H1 (cell line): ENCODE results near the gene TBX18. TPM values are rescaled to one million over a fixed set of nuclear protein-coding genes. Genes with fewer than 3 reads are reported as not detected.

Experiments
- CTCF ChIA-PET: fragments of 300-600 bp; sonication (Branson Sonifier 250); formaldehyde crosslinking; loops from one replicate; lab custom pipeline; 2021; ENCODE audit not compliant: partially characterized antibody; lab: Charles Lee
- POLR2A ChIA-PET: fragments of 300-600 bp; sonication (Branson Sonifier 250); formaldehyde crosslinking; loops from one replicate; lab custom pipeline; 2021; ENCODE audit warnings: inconsistent platforms; ENCODE audit not compliant: partially characterized antibody; lab: Charles Lee
- DNase-seq, 2 experiments: peaks; one replicate each; pipeline versions ENCODE4 v3.0.0 to v3.0.0-alpha.2; 2010 to 2022; ENCODE audit warnings: low spot score in 2 of 2, low read depth in 1 of 2, mixed read lengths in 1 of 2
- FAIRE-seq: peaks from 2 replicates; lab custom pipeline; 2011; peaks lifted over from hg19 to GRCh38; lab: Jason Lieb, UNC
- H2AFZ ChIP-seq: 2 replicates; pipeline ENCODE4 v1.8.1; 2012; ENCODE audit warnings: low read length, inconsistent platforms
- H2AK5ac ChIP-seq: 2 replicates; pipeline ENCODE4 v1.6.1; 2013; ENCODE audit warnings: low read depth, low read length
- H2BK120ac ChIP-seq: replicated peaks from 2 replicates; pipeline ENCODE3; 2013; ENCODE audit warnings: low read depth, low read length, inconsistent platforms
- H2BK12ac ChIP-seq: 2 replicates; pipeline ENCODE4 v1.6.1; 2013; ENCODE audit warnings: low read depth, low read length
- H2BK15ac ChIP-seq: 2 replicates; pipeline ENCODE4 v1.6.1; 2013; ENCODE audit warnings: low read length
- H2BK20ac ChIP-seq: 2 replicates; pipeline ENCODE4 v1.6.1; 2013; ENCODE audit warnings: low read length
- H2BK5ac ChIP-seq: 2 replicates; pipeline ENCODE4 v1.6.1; 2013; ENCODE audit warnings: low read depth, low read length
- H3K14ac ChIP-seq: 2 replicates; pipeline ENCODE4 v1.6.1; 2013; ENCODE audit warnings: inconsistent platforms; ENCODE audit not compliant: insufficient read length
- H3K18ac ChIP-seq: 2 replicates; pipeline ENCODE4 v1.6.1; 2013; ENCODE audit warnings: low read length; ENCODE audit errors: extremely low read depth
- H3K23ac ChIP-seq: 2 replicates; pipeline ENCODE4 v1.6.1; 2013; ENCODE audit warnings: inconsistent platforms; ENCODE audit not compliant: insufficient read length
- H3K23me2 ChIP-seq: 2 replicates; pipeline ENCODE4 v1.6.1; 2013; ENCODE audit warnings: low read depth, low read length
- H3K27ac ChIP-seq: 2 replicates; pipeline ENCODE4 v1.6.1; 2011; ENCODE audit warnings: low read depth, low read length, inconsistent platforms
- H3K27me3 ChIP-seq, 4 experiments: replicated peaks in 1 of 4; 1 replicate in 1 of 4; 2 replicates in 3 of 4; pipeline versions ENCODE4 v1.6.1 to v1.8.1; 2011 to 2013; ENCODE audit warnings: low read length in 3 of 4, mild to moderate bottlenecking in 3 of 4, inconsistent platforms in 2 of 4, mixed read lengths in 2 of 4, moderate library complexity in 1 of 4; ENCODE audit not compliant: control insufficient read depth in 3 of 4, insufficient read depth in 3 of 4; ENCODE audit errors: extremely low read depth in 1 of 4
- H3K36me3 ChIP-seq, 4 experiments: 2 replicates each; pipeline versions ENCODE4 v1.6.1 to v1.8.1; 2011 to 2013; ENCODE audit warnings: mild to moderate bottlenecking in 4 of 4, low read length in 3 of 4, moderate library complexity in 2 of 4, control low read depth in 1 of 4, inconsistent platforms in 1 of 4; ENCODE audit not compliant: insufficient read depth in 4 of 4, control insufficient read depth in 2 of 4
- H3K4ac ChIP-seq: replicated peaks from 2 replicates; pipeline ENCODE3; 2013; ENCODE audit warnings: low read length, low read depth, mixed read lengths, inconsistent platforms; ENCODE audit not compliant: insufficient read length
- H3K4me1 ChIP-seq, 4 experiments: replicated peaks in 1 of 4; 1 replicate in 1 of 4; 2 replicates in 3 of 4; pipeline versions ENCODE4 v1.6.1 to v1.8.1; 2011 to 2013; ENCODE audit warnings: low read length in 3 of 4, inconsistent platforms in 2 of 4, mixed read lengths in 1 of 4; ENCODE audit not compliant: insufficient read depth in 4 of 4, control insufficient read depth in 3 of 4
- H3K4me2 ChIP-seq, 2 experiments: 2 replicates each; pipeline versions ENCODE4 v1.6.1 to v1.8.1; 2011 to 2013; ENCODE audit warnings: low read depth in 2 of 2, low read length in 2 of 2, control low read depth in 1 of 2, inconsistent platforms in 1 of 2, mild to moderate bottlenecking in 1 of 2; ENCODE audit not compliant: insufficient read depth in 1 of 2
- H3K4me3 ChIP-seq, 4 experiments: fragments of 200-600, 300-600 bp in 1 of 4; sonication (generic), shearing (Covaris generic), sonication (Bioruptor Twin) in 1 of 4; 2 replicates each; pipeline versions ENCODE4 v1.5.1 to v1.8.1; 2011 to 2016; ENCODE audit warnings: low read length in 4 of 4, low read depth in 3 of 4, control low read depth in 2 of 4, inconsistent platforms in 2 of 4, mild to moderate bottlenecking in 2 of 4, mixed read lengths in 1 of 4, moderate library complexity in 1 of 4; ENCODE audit not compliant: insufficient read depth in 2 of 4; ENCODE audit errors: extremely low read depth in 1 of 4
- H3K56ac ChIP-seq: replicated peaks from 2 replicates; pipeline ENCODE3; 2013; ENCODE audit warnings: low read depth, mild to moderate bottlenecking, mixed read lengths, low read length, inconsistent platforms; ENCODE audit not compliant: insufficient read length
- H3K79me1 ChIP-seq: 2 replicates; pipeline ENCODE4 v1.6.1; 2013; ENCODE audit warnings: low read depth, low read length, control low read depth
- H3K79me2 ChIP-seq, 2 experiments: 2 replicates each; pipeline versions ENCODE4 v1.6.1 to v1.8.1; 2012 to 2013; ENCODE audit warnings: low read length in 2 of 2, mild to moderate bottlenecking in 2 of 2, inconsistent platforms in 1 of 2; ENCODE audit not compliant: insufficient read depth in 2 of 2, control insufficient read depth in 1 of 2
- H3K9ac ChIP-seq, 4 experiments: replicated peaks in 1 of 4; 1 replicate in 1 of 4; 2 replicates in 3 of 4; pipeline versions ENCODE4 v1.6.1 to v1.8.1; 2011 to 2013; ENCODE audit warnings: low read depth in 3 of 4, low read length in 3 of 4, control low read depth in 2 of 4, mild to moderate bottlenecking in 2 of 4, moderate library complexity in 2 of 4, inconsistent platforms in 1 of 4; ENCODE audit errors: extremely low read depth in 1 of 4
- H3K9me3 ChIP-seq, 2 experiments: 2 replicates each; pipeline versions ENCODE4 v1.6.1 to v1.8.1; 2012 to 2013; ENCODE audit warnings: mild to moderate bottlenecking in 2 of 2, moderate library complexity in 2 of 2, control low read depth in 1 of 2, inconsistent platforms in 1 of 2, low read depth in 1 of 2, low read length in 1 of 2, mixed read lengths in 1 of 2; ENCODE audit not compliant: insufficient read depth in 2 of 2
- H4K20me1 ChIP-seq, 2 experiments: replicated peaks in 1 of 2; 2 replicates each; pipeline versions ENCODE3 to v1.8.1; 2011 to 2013; ENCODE audit warnings: inconsistent platforms in 2 of 2, low read length in 2 of 2, mild to moderate bottlenecking in 1 of 2; ENCODE audit not compliant: insufficient read depth in 2 of 2, control insufficient read depth in 1 of 2
- H4K5ac ChIP-seq: 2 replicates; pipeline ENCODE4 v1.6.1; 2013; ENCODE audit warnings: low read length, low read depth, mixed read lengths, inconsistent platforms; ENCODE audit not compliant: insufficient read length
- H4K8ac ChIP-seq: 2 replicates; pipeline ENCODE4 v1.8.0; 2013; ENCODE audit warnings: mild to moderate bottlenecking, moderate library complexity, low read length, inconsistent platforms; ENCODE audit not compliant: insufficient read depth; ENCODE audit errors: extremely low read depth
- H4K91ac ChIP-seq: replicated peaks from 2 replicates; pipeline ENCODE3; 2013; ENCODE audit warnings: low read length, mixed read lengths, inconsistent platforms; ENCODE audit not compliant: insufficient read length
- CBX8 ChIP-seq: fragments of 300-800, 300-1000 bp; sonication (generic); IDR thresholded peaks from 2 replicates; pipeline ENCODE4 v1.7.1; 2016; ENCODE audit warnings: low read depth, low read length, borderline replicate concordance
- CREB1 ChIP-seq: IDR thresholded peaks from 2 replicates; pipeline ENCODE4 v1.6.1; 2012; ENCODE audit warnings: inconsistent platforms
- CTCF ChIP-seq, 3 experiments: IDR thresholded peaks; 1 replicate in 2 of 3; 2 replicates in 1 of 3; pipeline versions ENCODE4 v1.5.1 to v1.6.1; 2011; ENCODE audit warnings: low read length in 3 of 3, mild to moderate bottlenecking in 3 of 3, inconsistent platforms in 2 of 3, low read depth in 1 of 3, moderate library complexity in 1 of 3; ENCODE audit not compliant: insufficient read depth in 1 of 3; ENCODE audit errors: control extremely low read depth in 1 of 3
- PHF8 ChIP-seq: fragments of 200-600 bp; sonication (generic); conservative IDR thresholded peaks from 2 replicates; pipeline ENCODE4 v1.7.1; 2012; ENCODE audit warnings: low read depth, mild to moderate bottlenecking, inconsistent platforms, low read length, moderate library complexity
- RNF2 ChIP-seq: fragments of 200-900, 300-1000 bp; sonication (generic); IDR thresholded peaks from 2 replicates; pipeline ENCODE4 v1.7.1; 2016; ENCODE audit warnings: borderline replicate concordance, low read depth, mild to moderate bottlenecking, antibody characterized with exemption, low read length; ENCODE audit not compliant: poor library complexity, severe bottlenecking; ENCODE audit errors: missing control alignments
- SUZ12 ChIP-seq: fragments of 200-600 bp; sonication (generic); IDR thresholded peaks from 2 replicates; pipeline ENCODE4 v1.6.1; 2012; ENCODE audit warnings: mild to moderate bottlenecking, inconsistent platforms, low read length, moderate library complexity, mixed read lengths
- WGBS, 2 experiments: shearing (Covaris generic) in 1 of 2; methylation state at CpG; one replicate each; pipeline versions ENCODE4 v1.1.6 to v1.1.7; 2013 to 2015; ENCODE audit warnings: low lambda C conversion rate in 2 of 2, mixed read lengths in 2 of 2, inconsistent platforms in 1 of 2, low coverage in 1 of 2, missing lambda C conversion rate in 1 of 2; ENCODE audit not compliant: insufficient replicate concordance in 2 of 2, insufficient coverage in 1 of 2, insufficient read length in 1 of 2; ENCODE audit errors: extremely low coverage in 1 of 2, missing lambda C conversion rate in 1 of 2; 5-methylcytosine and 5-hydroxymethylcytosine counted together
- polyA plus RNA-seq, 7 experiments: library from polyadenylated mRNA; depleted of rRNA in 3 of 7; stranded (reverse) in 5 of 7; unstranded in 2 of 7; fragments of >200 nt in 5 of 7; fragments of 200-250 nt in 2 of 7; gene quantifications; 1 replicate in 5 of 7; 2 replicates in 1 of 7; 4 replicates in 1 of 7; pipeline versions ENCODE4 v1.2.1 to v1.2.3, GENCODE V29; 2011 to 2013; ENCODE audit warnings: missing spikeins in 2 of 7, mixed read lengths in 2 of 7
- total RNA-seq: library from RNA; stranded (reverse); fragmentation: NEBNext Ultra II Directional; extraction: Animal tissue kit (Norgen Biotek cat#: 25700); gene quantifications from 2 replicates; pipeline ENCODE4 v1.2.1, GENCODE V29; 2021

The TBX18 gene
- total and polyA plus RNA-seq, 2 of the 8 experiments (the other 6 are each of a cell fraction or from before 2014, with no cell fraction given), result 0.02 TPM; not detected in 1

- H3K14ac ChIP-seq, result no peak overlapping the region
- H3K23me2 ChIP-seq, result peaks cover 16% of the 10 kb centered on the region
- DNase-seq, result peak in 1 of 2 experiments; percentile 74
- peak overlapping the region; percentile 49 to 74 (median 64) for H3K4me3 ChIP-seq
- no peak overlapping the region for H2BK12ac ChIP-seq
- no peaks in the 10 kb centered on the region for H3K79me2 ChIP-seq
- no peak overlapping the region for H3K23ac ChIP-seq
- H4K20me1 ChIP-seq, result peaks cover 10 to 12% of the 10 kb centered on the region in 2 experiments
- H4K91ac ChIP-seq, result no peak overlapping the region
- peaks cover 48 to 79% (median 69%) of the 10 kb centered on the region in 4 experiments for H3K27me3 ChIP-seq
- no peaks in the 10 kb centered on the region; a peak in 1 of 4 replicates for H3K9me3 ChIP-seq
- no peak overlapping the region for H2AK5ac ChIP-seq
- peak overlapping the region; percentile 86 to 91 for H3K4me2 ChIP-seq
- peak overlapping the region; percentile 71; the same call in 1 of the 2 replicates for H3K18ac ChIP-seq
- no peak overlapping the region for H3K56ac ChIP-seq
- no peak overlapping the region for H3K27ac ChIP-seq
- no peak overlapping the region for H2BK5ac ChIP-seq
- no peak overlapping the region for H4K5ac ChIP-seq
- H3K4ac ChIP-seq, result no peak overlapping the region
- ChIA-PET CTCF (interaction anchor here (1.0 to 4.3 kb wide), 8 partner anchors 10 to 366 kb away, joined by 3 to 29 read pairs (median 5); no protein-coding TSS in a partner anchor), POLR2A (interaction anchor here (1.1 to 2.4 kb wide), 3 partner anchors 9 to 341 kb away, joined by 3 to 9 read pairs (median 4); no protein-coding TSS in a partner anchor)
- H2AFZ ChIP-seq, result peak overlapping the region; percentile 46; the same call in 1 of the 2 replicates
- 3% methylated on average over 72 of the region's 74 CpGs; no CpG with 5 or more reads in 1 of the 2 experiments for WGBS, 2 experiments
- peaks cover 0 to 24% (median 13%) of the 10 kb centered on the region in 4 experiments; a peak in 5 of 7 replicates for H3K4me1 ChIP-seq
- no peak overlapping the region for H4K8ac ChIP-seq
- H3K79me1 ChIP-seq, result no peaks in the 10 kb centered on the region
- H3K9ac ChIP-seq, result no peak overlapping the region
- H2BK20ac ChIP-seq, result no peak overlapping the region
- no peak overlapping the region for H2BK15ac ChIP-seq
- H3K36me3 ChIP-seq, result peaks cover 0 to 4% (median 0%) of the 10 kb centered on the region in 4 experiments; a peak in 1 of 8 replicates
- no peak overlapping the region for H2BK120ac ChIP-seq
- no peak for FAIRE-seq
- no peak for TF ChIP-seq CREB1
- no peak for TF ChIP-seq CTCF (IDR thresholded peaks at IDR 0.05; ENCODE audit: control extremely low read depth in 1 of 3, insufficient read depth in 1 of 3, low read depth in 1 of 3, low read length in 3 of 3)
- TF ChIP-seq RNF2, result peak; percentile 77
- TF ChIP-seq PHF8, result peak; percentile 44; the same call in 1 of the 2 replicates
- peak; percentile 96 for TF ChIP-seq SUZ12
- 0 out of 2 replicates have a peak, but pooled peaks have one; percentile 47 for TF ChIP-seq CBX8
Measured at GRCh38 chr6:84763003-84763885, 1.2 kb downstream of the TBX18 start.
